Testis (tissue), 3 donors: ENCODE results near the gene TOLLIP. TPM values are rescaled to one million over a fixed set of nuclear protein-coding genes. Genes with fewer than 3 reads are reported as not detected.
A peak's percentile ranks its signal among the peaks of the same experiment; 100 is the strongest.

ENCODE experiments used
- DNase-seq: peaks from one replicate; pipeline ENCODE4 v3.0.0-alpha.2; 2019
- H3K27ac ChIP-seq, 2 donors: fragments of 200-600 bp; sonication (generic); one replicate each; pipeline ENCODE4 v1.5.1; 2019
- H3K27me3 ChIP-seq: fragments of 200-600 bp; sonication (generic); one replicate; pipeline ENCODE4 v1.5.1; 2019
- H3K36me3 ChIP-seq: fragments of 200-600 bp; sonication (generic); one replicate; pipeline ENCODE4 v1.5.1; 2017; ENCODE audit warnings: low read depth; ENCODE audit errors: missing control alignments
- H3K4me1 ChIP-seq: fragments of 200-600 bp; sonication (generic); one replicate; pipeline ENCODE4 v1.5.1; 2019
- H3K4me3 ChIP-seq, 2 donors: fragments of 200-600 bp; sonication (generic); one replicate each; pipeline ENCODE4 v1.5.1; 2017 to 2019
- H3K9me3 ChIP-seq: fragments of 200-600 bp; sonication (generic); one replicate; pipeline ENCODE4 v1.5.1; 2017
- POLR2A ChIP-seq: fragments of 450-650 bp; IDR thresholded peaks from one replicate; pipeline ENCODE4 v1.6.1; 2017; ENCODE audit warnings: antibody characterized with exemption, mild to moderate bottlenecking, moderate library complexity
- WGBS, 2 donors: methylation state at CpG; one replicate each; pipeline ENCODE4 v1.1.5; 2018; 5-methylcytosine and 5-hydroxymethylcytosine counted together
- intact Hi-C: fragments of 100-400 bp; cut with DNase I; formaldehyde crosslinking; loops from one replicate; pipeline ENCODE4 v1.15.1; 2023; ENCODE audit warnings: low total_unique reads
- polyA plus RNA-seq: library from polyadenylated mRNA; stranded (reverse); fragments of 350-450 nt; fragmentation: Illumina TruSeq; extraction: RNeasy Lipid Tissue Mini Kit (QIAGEN cat#74804); gene quantifications from one replicate; pipeline ENCODE4 v1.2.3, GENCODE V29; 2014; ENCODE audit warnings: low read depth, low replicate concordance; ENCODE audit not compliant: insufficient read depth
- total RNA-seq, 2 donors: library from RNA; depleted of rRNA; stranded (reverse); fragments of >200 nt; gene quantifications; one replicate each; pipeline ENCODE4 v1.2.3, GENCODE V29; 2016
- TF ChIP-seq, protein P1 (sequence below), 3 experiments: fragments of 450-650 bp in 2 of 3; fragments of 200-600 bp in 1 of 3; sonication (generic) in 1 of 3; IDR thresholded peaks; one replicate each; pipeline ENCODE4 v1.5.1; 2016 to 2019; ENCODE audit warnings: antibody characterized with exemption in 3 of 3, mild to moderate bottlenecking in 2 of 3, moderate library complexity in 1 of 3

The TOLLIP gene
- total and polyA plus RNA-seq, 3 donors from 2014 or later: 185 to 220 (median 197) TPM

DNA sequence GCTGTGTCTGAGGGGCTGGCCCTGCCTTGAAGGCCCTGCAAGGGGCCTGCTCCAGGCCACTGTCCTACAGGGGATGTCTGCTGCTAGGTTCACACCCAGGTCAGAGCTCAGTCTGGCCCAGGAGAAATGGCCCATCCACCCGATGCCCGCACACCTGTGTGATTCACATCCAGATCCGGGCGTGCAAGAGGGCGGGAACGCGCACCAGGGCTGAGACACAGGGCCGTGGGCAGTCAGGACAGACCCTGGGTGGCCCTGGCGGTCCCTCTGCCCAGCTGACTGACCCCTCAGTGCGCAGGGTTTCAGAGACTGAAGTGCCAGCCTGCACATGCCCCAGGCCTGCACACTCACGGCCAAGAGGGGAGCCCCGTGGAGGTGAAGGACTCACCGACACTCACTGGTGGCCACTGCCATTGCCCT lies 7.4 kb downstream of the TOLLIP start:
- no peaks in the 10 kb centered on the region for H3K9me3 ChIP-seq
- intact Hi-C loops: no loop called here
- no peaks in the 10 kb centered on the region for H3K36me3 ChIP-seq

DNA sequence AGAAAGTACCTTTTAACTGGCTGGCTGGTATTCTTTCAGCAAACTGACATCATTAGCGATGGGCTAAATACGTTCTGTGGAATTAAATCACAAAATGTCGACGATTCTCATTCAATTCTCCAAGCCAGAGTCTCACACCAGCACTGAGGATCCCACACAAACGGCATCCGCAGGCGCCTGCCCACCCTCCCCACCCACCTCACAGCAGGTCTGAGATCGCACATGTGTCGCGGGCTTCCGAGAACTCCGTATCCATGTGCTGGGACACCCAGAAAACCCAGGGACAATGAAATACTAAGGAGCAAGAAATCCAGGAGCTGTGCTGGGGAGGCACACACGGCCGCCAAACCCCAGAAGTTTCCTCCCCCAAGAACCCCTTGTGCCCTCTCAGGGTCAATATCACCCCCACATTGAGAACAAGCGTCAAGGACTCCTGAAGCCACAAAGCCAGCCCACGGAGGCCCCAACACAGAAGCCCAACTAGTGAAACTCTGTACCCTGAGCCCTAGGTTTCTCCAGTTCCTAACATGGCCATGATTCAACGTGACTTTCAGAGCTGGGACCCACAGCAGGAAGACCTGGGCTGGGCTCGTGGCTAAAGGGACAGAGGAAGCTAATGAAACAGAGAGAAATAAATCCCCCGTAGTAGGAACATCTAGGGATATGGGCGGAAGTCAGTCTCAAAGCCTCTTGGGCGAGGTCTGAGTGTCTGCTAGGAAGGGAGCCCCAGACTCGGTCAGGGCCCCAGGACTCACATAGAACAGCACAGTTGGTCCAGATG lies 8.0 kb downstream of the TOLLIP start:
- peaks cover 54% of the 10 kb centered on the region for H3K4me1 ChIP-seq
- H3K4me3 ChIP-seq: no peak overlapping the region
- intact Hi-C loops: no loop called here
- TF ChIP-seq, protein P1, sequence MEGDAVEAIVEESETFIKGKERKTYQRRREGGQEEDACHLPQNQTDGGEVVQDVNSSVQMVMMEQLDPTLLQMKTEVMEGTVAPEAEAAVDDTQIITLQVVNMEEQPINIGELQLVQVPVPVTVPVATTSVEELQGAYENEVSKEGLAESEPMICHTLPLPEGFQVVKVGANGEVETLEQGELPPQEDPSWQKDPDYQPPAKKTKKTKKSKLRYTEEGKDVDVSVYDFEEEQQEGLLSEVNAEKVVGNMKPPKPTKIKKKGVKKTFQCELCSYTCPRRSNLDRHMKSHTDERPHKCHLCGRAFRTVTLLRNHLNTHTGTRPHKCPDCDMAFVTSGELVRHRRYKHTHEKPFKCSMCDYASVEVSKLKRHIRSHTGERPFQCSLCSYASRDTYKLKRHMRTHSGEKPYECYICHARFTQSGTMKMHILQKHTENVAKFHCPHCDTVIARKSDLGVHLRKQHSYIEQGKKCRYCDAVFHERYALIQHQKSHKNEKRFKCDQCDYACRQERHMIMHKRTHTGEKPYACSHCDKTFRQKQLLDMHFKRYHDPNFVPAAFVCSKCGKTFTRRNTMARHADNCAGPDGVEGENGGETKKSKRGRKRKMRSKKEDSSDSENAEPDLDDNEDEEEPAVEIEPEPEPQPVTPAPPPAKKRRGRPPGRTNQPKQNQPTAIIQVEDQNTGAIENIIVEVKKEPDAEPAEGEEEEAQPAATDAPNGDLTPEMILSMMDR (IDR thresholded peaks at IDR 0.05): no peak
- TF ChIP-seq POLR2A: no peak
- peak overlapping the region; percentile 42 to 45 for H3K27ac ChIP-seq
- no peaks in the 10 kb centered on the region for H3K9me3 ChIP-seq
- WGBS, 2 donors: 81 to 88% methylated on average over 16 to 22 of the region's 22 CpGs
- DNase-seq: peak; percentile 14
- H3K36me3 ChIP-seq: no peaks in the 10 kb centered on the region
- no peaks in the 10 kb centered on the region for H3K27me3 ChIP-seq

More for the DNA sequence above, 7.4 kb downstream of the TOLLIP start:
- Histone ChIP-seq H3K4me3 (no peak overlapping the region), H3K27ac (peak overlapping the region; percentile 42 to 45), H3K27me3 (no peaks in the 10 kb centered on the region), H3K4me1 (peaks cover 61% of the 10 kb centered on the region)
- WGBS, 2 donors: 82 to 95% methylated on average over 8 to 13 of the region's 13 CpGs
- DNase-seq: peak; percentile 15
- TF ChIP-seq, protein P1 (IDR thresholded peaks at IDR 0.05): no peak
- TF ChIP-seq POLR2A: no peak

DNA sequence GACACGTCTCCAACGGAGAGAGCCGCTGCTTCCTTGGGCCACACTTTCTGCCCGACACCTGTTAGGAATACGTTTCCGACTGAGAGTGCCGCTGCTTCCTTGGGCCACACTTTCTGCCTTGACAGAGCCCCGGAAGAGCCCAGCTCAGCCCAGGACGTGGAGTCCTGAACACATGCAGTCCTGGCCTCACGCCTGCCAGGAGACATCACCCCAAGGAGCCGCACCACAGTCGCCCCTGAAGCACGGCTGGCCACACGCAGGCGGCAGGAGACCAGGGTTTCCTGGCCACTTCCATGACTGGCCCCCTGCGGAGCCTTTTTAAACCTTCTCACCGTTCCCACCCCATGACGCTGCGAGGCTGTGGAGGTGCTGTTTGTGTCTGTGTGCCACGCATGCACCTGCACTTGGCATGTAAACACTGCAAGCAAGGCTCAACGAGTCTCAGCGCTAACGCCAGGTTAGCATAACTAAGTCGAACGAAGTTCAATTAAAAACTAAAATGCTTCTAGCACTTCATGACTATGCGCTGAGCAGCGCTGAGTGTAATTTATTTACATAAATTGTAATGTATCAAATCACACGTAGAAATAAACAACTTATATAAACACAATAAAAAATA lies 8.8 kb downstream of the TOLLIP start:
- Histone ChIP-seq H3K36me3 (no peaks in the 10 kb centered on the region), H3K27ac (peak overlapping the region; percentile 16 to 21), H3K27me3 (no peaks in the 10 kb centered on the region), H3K4me1 (peaks cover 49% of the 10 kb centered on the region), H3K4me3 (no peak overlapping the region), H3K9me3 (no peaks in the 10 kb centered on the region)
- WGBS, 2 donors: 82 to 89% methylated on average over 28 of the region's 28 CpGs
- DNase-seq: peak; percentile 13
- no peak for TF ChIP-seq POLR2A
- TF ChIP-seq, protein P1 (IDR thresholded peaks at IDR 0.05): no peak
- intact Hi-C loops: no loop called here

DNA sequence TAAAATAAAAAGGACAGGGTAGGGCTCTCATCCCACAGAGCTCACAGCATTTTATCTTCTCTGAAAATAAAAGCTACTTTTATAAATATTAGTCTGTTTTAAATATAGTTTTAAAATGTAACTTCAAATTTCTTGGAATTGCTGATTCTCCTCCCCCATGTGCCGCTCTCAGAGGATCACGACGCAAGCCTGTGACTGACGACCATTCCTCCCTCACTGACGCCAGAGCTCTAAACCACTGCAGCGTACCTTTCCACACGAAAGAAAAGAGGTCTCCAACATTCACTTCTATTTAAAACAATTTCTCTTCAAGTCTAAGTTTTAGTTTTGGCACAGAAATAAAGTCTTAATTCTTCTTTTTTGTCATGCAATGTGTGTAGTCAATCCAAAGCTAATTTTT lies 9.3 kb downstream of the TOLLIP start:
- no peak overlapping the region for H3K4me3 ChIP-seq
- H3K4me1 ChIP-seq: peaks cover 45% of the 10 kb centered on the region
- intact Hi-C loops: no loop called here
- DNase-seq: peak; percentile 59
- no peaks in the 10 kb centered on the region for H3K9me3 ChIP-seq
- peak overlapping the region in 1 of 2 donors; percentile 27 for H3K27ac ChIP-seq
- H3K36me3 ChIP-seq: no peaks in the 10 kb centered on the region
- 51 to 67% methylated on average over 7 of the region's 7 CpGs for WGBS, 2 donors
- TF ChIP-seq, protein P1 (IDR thresholded peaks at IDR 0.05): no peak
- no peak for TF ChIP-seq POLR2A
- H3K27me3 ChIP-seq: no peaks in the 10 kb centered on the region
